GM23338 (cell line): ENCODE data around the gene DTNB. TPM values are rescaled to one million over a fixed set of nuclear protein-coding genes. Genes with fewer than 3 reads are reported as not detected.

Source experiments
- ATAC-seq: fragments of 200-7000 bp; cut with Tn5 transposase; 3 replicates; pipeline ENCODE4 v1.9.1; 2020
- DNase-seq: peaks from one replicate; pipeline ENCODE4 v3.0.0-alpha.2; 2015; ENCODE audit warnings: low spot score
- H2AFZ ChIP-seq: fragments of 200-600 bp; sonication (generic); 2 replicates; pipeline ENCODE4 v1.8.0; 2016; ENCODE audit warnings: antibody characterized with exemption, mild to moderate bottlenecking, moderate library complexity
- H3F3A ChIP-seq: fragments of 200-600 bp; sonication (generic); replicated peaks from 2 replicates; pipeline ENCODE4 v1.8.0; 2017; ENCODE audit warnings: antibody characterized with exemption, mixed run types, low read depth
- H3K27ac ChIP-seq: fragments of 200-600 bp; sonication (generic); 2 replicates; pipeline ENCODE4 v1.6.1; 2016; ENCODE audit warnings: low read depth
- H3K27me3 ChIP-seq: fragments of 200-600 bp; sonication (generic); 2 replicates; pipeline ENCODE4 v1.8.0; 2016; ENCODE audit warnings: mild to moderate bottlenecking, mixed run types, moderate library complexity; ENCODE audit not compliant: insufficient read depth
- H3K36me3 ChIP-seq: fragments of 200-600 bp; sonication (generic); 2 replicates; pipeline ENCODE4 v1.8.0; 2016; ENCODE audit warnings: mild to moderate bottlenecking; ENCODE audit not compliant: insufficient read depth
- H3K4me1 ChIP-seq: fragments of 200-600 bp; sonication (generic); 2 replicates; pipeline ENCODE4 v1.8.0; 2016; ENCODE audit warnings: mild to moderate bottlenecking, moderate library complexity; ENCODE audit not compliant: insufficient read depth
- H3K4me2 ChIP-seq: fragments of 200-600 bp; sonication (generic); 2 replicates; pipeline ENCODE4 v1.7.1; 2017; ENCODE audit warnings: mixed run types
- H3K4me3 ChIP-seq: fragments of 200-600 bp; sonication (generic); 2 replicates; pipeline ENCODE4 v1.6.1; 2016; ENCODE audit warnings: mixed run types
- H3K79me2 ChIP-seq: fragments of 200-600 bp; sonication (generic); replicated peaks from 2 replicates; pipeline ENCODE4 v1.8.0; 2017; ENCODE audit warnings: mild to moderate bottlenecking; ENCODE audit not compliant: insufficient read depth
- H3K9me2 ChIP-seq: fragments of 200-600 bp; sonication (generic); 2 replicates; pipeline ENCODE4 v1.8.0; 2017; ENCODE audit not compliant: insufficient read depth
- H4K20me1 ChIP-seq: fragments of 200-600 bp; sonication (generic); replicated peaks from 2 replicates; pipeline ENCODE4 v1.8.0; 2017; ENCODE audit warnings: mild to moderate bottlenecking; ENCODE audit not compliant: insufficient read depth
- H3K27ac Mint-ChIP-seq: 2 replicates; pipeline ENCODE4 v1.8.0; 2020; ENCODE audit warnings: inconsistent platforms, mild to moderate bottlenecking, moderate library complexity, mixed read lengths
- H3K27me3 Mint-ChIP-seq: 3 replicates; pipeline ENCODE4 v1.8.0; 2022; ENCODE audit warnings: low read depth, mild to moderate bottlenecking, moderate library complexity, mixed read lengths, inconsistent platforms; ENCODE audit not compliant: insufficient read depth, poor library complexity
- H3K36me3 Mint-ChIP-seq: 3 replicates; pipeline ENCODE4 v1.8.0; 2021; ENCODE audit warnings: low read depth, mild to moderate bottlenecking, inconsistent platforms, moderate library complexity, mixed read lengths
- H3K4me1 Mint-ChIP-seq: 3 replicates; pipeline ENCODE4 v1.8.0; 2020; ENCODE audit warnings: mild to moderate bottlenecking, inconsistent platforms, mixed read lengths
- H3K4me3 Mint-ChIP-seq: 3 replicates; pipeline ENCODE4 v1.8.0; 2021; ENCODE audit warnings: moderate library complexity, mild to moderate bottlenecking, inconsistent platforms, mixed read lengths
- H3K9me3 Mint-ChIP-seq: 3 replicates; pipeline ENCODE4 v1.8.0; 2020; ENCODE audit warnings: moderate library complexity, mild to moderate bottlenecking, inconsistent platforms, mixed read lengths
- CREB1 ChIP-seq: fragments of 250-450 bp; sonication (Bioruptor Pico); IDR thresholded peaks from 2 replicates; pipeline ENCODE4 v1.5.0; 2020; ENCODE audit warnings: low read depth, mild to moderate bottlenecking, moderate library complexity
- EZH2 ChIP-seq: fragments of 200-600 bp; sonication (generic); IDR thresholded peaks from one replicate; pipeline ENCODE4 v1.8.0; 2017; ENCODE audit warnings: antibody characterized with exemption, mild to moderate bottlenecking, low read depth; ENCODE audit not compliant: unreplicated experiment
- EZH2phosphoT487 ChIP-seq: fragments of 200-600 bp; sonication (generic); IDR thresholded peaks from one replicate; pipeline ENCODE4 v1.8.1; 2018; ENCODE audit warnings: antibody characterized with exemption; ENCODE audit not compliant: unreplicated experiment
- JUNB ChIP-seq: IDR thresholded peaks from one replicate; pipeline ENCODE4 v1.6.1; 2016; ENCODE audit warnings: antibody characterized with exemption; ENCODE audit not compliant: unreplicated experiment
- NANOG ChIP-seq: IDR thresholded peaks from 2 replicates; pipeline ENCODE4 v1.6.1; 2016; ENCODE audit warnings: antibody characterized with exemption, borderline replicate concordance
- POLR2AphosphoS5 ChIP-seq: IDR thresholded peaks from 2 replicates; pipeline ENCODE4 v1.6.1; 2016; ENCODE audit warnings: antibody characterized with exemption, low read depth
- REST ChIP-seq: IDR thresholded peaks from one replicate; pipeline ENCODE4 v1.6.1; 2018; ENCODE audit warnings: antibody characterized with exemption; ENCODE audit not compliant: unreplicated experiment
- STAT1 ChIP-seq: IDR thresholded peaks from one replicate; pipeline ENCODE4 v1.6.1; 2016; ENCODE audit warnings: antibody characterized with exemption; ENCODE audit not compliant: unreplicated experiment
- ZNF114 ChIP-seq: fragments of 250-450 bp; sonication (Bioruptor Pico); IDR thresholded peaks from 2 replicates; pipeline ENCODE4 v1.5.0; 2020; ENCODE audit warnings: mild to moderate bottlenecking, moderate library complexity
- ZNF331 ChIP-seq: fragments of 250-450 bp; sonication (Bioruptor Pico); IDR thresholded peaks from 2 replicates; pipeline ENCODE4 v1.5.0; 2020; ENCODE audit warnings: low read depth, mild to moderate bottlenecking, moderate library complexity
- ZNF462 ChIP-seq: fragments of 250-450 bp; sonication (Bioruptor Pico); IDR thresholded peaks from 2 replicates; pipeline ENCODE4 v1.5.0; 2020; ENCODE audit warnings: mild to moderate bottlenecking, moderate library complexity
- polyA plus RNA-seq: library from polyadenylated mRNA; unstranded; fragments of >200 nt; fragmentation: Nextera tagmentation; extraction: Ambion mirVana; gene quantifications from 2 replicates; pipeline ENCODE4 v1.2.1, GENCODE V29; 2016
- total RNA-seq: library from RNA; depleted of rRNA; stranded (reverse); fragments of >200 nt; shearing (Covaris generic); gene quantifications from 2 replicates; pipeline ENCODE4 v1.2.3, GENCODE V29; 2014
- TF ChIP-seq, protein P1 (sequence below): IDR thresholded peaks from 2 replicates; pipeline ENCODE4 v1.6.1; 2016; ENCODE audit warnings: antibody characterized with exemption

The DTNB gene
- total and polyA plus RNA-seq, 2 experiments from 2014 or later: 22.1 to 29.4 TPM

DNA sequence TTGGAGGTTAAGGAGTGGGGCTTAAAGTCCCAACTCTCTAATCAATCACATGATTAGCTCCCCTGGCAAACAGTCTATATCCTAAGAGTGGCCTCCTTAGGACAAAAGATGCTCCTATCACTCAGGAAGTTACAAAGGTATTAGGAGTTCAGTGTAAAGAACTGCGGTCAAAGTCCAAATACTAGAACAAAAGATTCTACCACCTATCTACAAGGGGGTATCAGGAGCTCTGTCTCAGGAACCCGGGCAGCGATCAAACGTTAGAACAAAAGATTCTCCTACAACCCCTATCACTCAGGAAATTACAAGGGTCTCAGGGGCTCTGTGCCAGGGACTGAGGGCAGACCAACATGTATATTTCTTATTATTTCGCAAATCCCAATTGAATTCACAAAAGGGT lies 58.0 kb downstream of the DTNB start:
- H2AFZ ChIP-seq: no peak overlapping the region
- H3K4me2 ChIP-seq: peak overlapping the region; percentile 70
- H3K27ac Mint-ChIP-seq: peak overlapping the region; percentile 76; the same call in 1 of the 2 replicates
- H3K36me3 Mint-ChIP-seq: peaks cover 9% of the 10 kb centered on the region
- no peaks in the 10 kb centered on the region for H3K27me3 ChIP-seq
- peak; percentile 64 for ATAC-seq
- H3K9me2 ChIP-seq: no peaks in the 10 kb centered on the region
- peak; percentile 25 for DNase-seq
- H3K36me3 ChIP-seq: no peaks in the 10 kb centered on the region
- no peaks in the 10 kb centered on the region; the same call in none of the 2 replicates for H3K79me2 ChIP-seq
- H3K4me3 Mint-ChIP-seq: no peak overlapping the region; the same call in 2 of the 3 replicates
- 0 out of 2 replicates have a peak overlapping the region, but pooled peaks have one; percentile 0 for H3K4me3 ChIP-seq
- no peaks in the 10 kb centered on the region for H3F3A ChIP-seq
- H3K4me1 Mint-ChIP-seq: peaks cover 19% of the 10 kb centered on the region
- no peaks in the 10 kb centered on the region for H4K20me1 ChIP-seq
- no peaks in the 10 kb centered on the region for H3K9me3 Mint-ChIP-seq
- TF ChIP-seq ZNF114 (no peak), EZH2phosphoT487 (no peak), STAT1 (no peak), ZNF331 (CRISPR knock-in tag) (no peak), JUNB (no peak), NANOG (no peak), EZH2 (no peak), POLR2AphosphoS5 (no peak), ZNF462 (no peak), REST (no peak), CREB1 (no peak)
- TF ChIP-seq, protein P1, sequence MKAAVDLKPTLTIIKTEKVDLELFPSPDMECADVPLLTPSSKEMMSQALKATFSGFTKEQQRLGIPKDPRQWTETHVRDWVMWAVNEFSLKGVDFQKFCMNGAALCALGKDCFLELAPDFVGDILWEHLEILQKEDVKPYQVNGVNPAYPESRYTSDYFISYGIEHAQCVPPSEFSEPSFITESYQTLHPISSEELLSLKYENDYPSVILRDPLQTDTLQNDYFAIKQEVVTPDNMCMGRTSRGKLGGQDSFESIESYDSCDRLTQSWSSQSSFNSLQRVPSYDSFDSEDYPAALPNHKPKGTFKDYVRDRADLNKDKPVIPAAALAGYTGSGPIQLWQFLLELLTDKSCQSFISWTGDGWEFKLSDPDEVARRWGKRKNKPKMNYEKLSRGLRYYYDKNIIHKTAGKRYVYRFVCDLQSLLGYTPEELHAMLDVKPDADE: no peak
- no peaks in the 10 kb centered on the region for H3K27me3 Mint-ChIP-seq
- H3K27ac ChIP-seq: peak overlapping the region; percentile 17; the same call in 1 of the 2 replicates
- H3K4me1 ChIP-seq: peaks cover 21% of the 10 kb centered on the region
